ENCODE measurements around the gene MSI2.
"Not testable (repeated sequence)": the region's sequence is repeated elsewhere in the genome, so short reads cannot be mapped to it uniquely, and the experiment has no call there.

Gene MSI2

GRCh38 chr17:57293077-57293476 lies 36.8 kb downstream of the MSI2 start:
- no peak for DNase-seq (ENCODE audit: low spot score)

- no peak for DNase-seq (ENCODE audit: low spot score)
Measured at GRCh38 chr17:57294101-57294500, 37.8 kb downstream of the MSI2 start.

GRCh38 chr17:57294629-57295501 lies 38.5 kb downstream of the MSI2 start:
- DNase-seq (ENCODE audit: low spot score), result no peak

GRCh38 chr17:57295526-57296023 lies 39.3 kb downstream of the MSI2 start:
- DNase-seq (ENCODE audit: low spot score), result no peak

- DNase-seq (ENCODE audit: low spot score), result no peak
Measured at GRCh38 chr17:57296231-57296630, 39.9 kb downstream of the MSI2 start.

GRCh38 chr17:57299176-57299575 lies 42.9 kb downstream of the MSI2 start:
- DNase-seq (ENCODE audit: low spot score), result no peak

- not testable (repeated sequence) for DNase-seq (ENCODE audit: low spot score)
Measured at GRCh38 chr17:57300592-57300991, 44.3 kb downstream of the MSI2 start.

- DNase-seq (ENCODE audit: low spot score), result no peak
Measured at GRCh38 chr17:57302690-57303465, 46.6 kb downstream of the MSI2 start.

- no peak for DNase-seq (ENCODE audit: low spot score)
Measured at GRCh38 chr17:57305144-57305728, 48.9 kb downstream of the MSI2 start.

- no peak for DNase-seq (ENCODE audit: low spot score)
Measured at GRCh38 chr17:57305908-57306504, 49.7 kb downstream of the MSI2 start.

GRCh38 chr17:57308543-57309186 lies 52.3 kb downstream of the MSI2 start:
- DNase-seq (ENCODE audit: low spot score), result no peak

- DNase-seq (ENCODE audit: low spot score), result no peak
Measured at GRCh38 chr17:57309479-57309878, 53.2 kb downstream of the MSI2 start.

- no peak for DNase-seq (ENCODE audit: low spot score)
Measured at GRCh38 chr17:57311281-57312216, 55.2 kb downstream of the MSI2 start.

- DNase-seq (ENCODE audit: low spot score), result no peak
Measured at GRCh38 chr17:57312242-57312641, 55.9 kb downstream of the MSI2 start.

- DNase-seq (ENCODE audit: low spot score), result no peak
Measured at GRCh38 chr17:57313097-57313835, 56.9 kb downstream of the MSI2 start.

- no peak for DNase-seq (ENCODE audit: low spot score)
Measured at GRCh38 chr17:57315061-57316015, 59.0 kb downstream of the MSI2 start.

- no peak for DNase-seq (ENCODE audit: low spot score)
Measured at GRCh38 chr17:57316361-57316760, 60.0 kb downstream of the MSI2 start.

GRCh38 chr17:57317079-57317478 lies 60.8 kb downstream of the MSI2 start:
- no peak for DNase-seq (ENCODE audit: low spot score)

GRCh38 chr17:57318913-57319312 lies 62.6 kb downstream of the MSI2 start:
- no peak for DNase-seq (ENCODE audit: low spot score)
